ENCODE measurements around the gene DHRSX. TPM values are rescaled to one million over a fixed set of nuclear protein-coding genes. Genes with fewer than 3 reads are reported as not detected.

The DHRSX gene
- total and polyA plus RNA-seq, 12 donors, result 6.4 to 68.6 (median 27.7) TPM

- intact Hi-C loops (cut with DNase I), result no loop called here
Measured at GRCh38 chrX:2187352-2188115, 313.2 kb downstream of the DHRSX start.

GRCh38 chrX:2185341-2186082, 315.3 kb downstream of the DHRSX start:
- H3K4me1 ChIP-seq (replicated peaks in 1 of 2), result peaks cover 0 to 6% of the 10 kb centered on the region in 2 donors
- WGBS, 4 donors, result 91 to 96% (median 95%) methylated on average over 24 to 25 of the region's 25 CpGs
- H3K36me3 ChIP-seq (replicated peaks in 1 of 2), result no peaks in the 10 kb centered on the region
- TF ChIP-seq CTCF (IDR thresholded peaks at IDR 0.05) (no peak), POLR2A (IDR thresholded peaks at IDR 0.05) (no peak)
- no peaks in the 10 kb centered on the region for H3K27me3 ChIP-seq
- intact Hi-C loops (cut with DNase I), result no loop called here
- DNase-seq, result no peak
- H3K27ac ChIP-seq, result no peak overlapping the region
- no peaks in the 10 kb centered on the region for H3K9me3 ChIP-seq (replicated peaks in 1 of 3)
- H3K4me3 ChIP-seq, result no peak overlapping the region

More at GRCh38 chrX:2187352-2188115, 313.2 kb downstream of the DHRSX start:
- H3K36me3 ChIP-seq (replicated peaks in 1 of 2), result no peaks in the 10 kb centered on the region
- H3K27me3 ChIP-seq, result no peaks in the 10 kb centered on the region
- no peak overlapping the region for H3K4me3 ChIP-seq
- H3K4me1 ChIP-seq (replicated peaks in 1 of 2), result peaks cover 0 to 6% of the 10 kb centered on the region in 2 donors
- no peaks in the 10 kb centered on the region for H3K9me3 ChIP-seq (replicated peaks in 1 of 3)
- WGBS, 4 donors, result 74 to 90% (median 78%) methylated on average over 10 to 15 of the region's 15 CpGs
- H3K27ac ChIP-seq, result no peak overlapping the region
- DNase-seq, result no peak
- no peak for TF ChIP-seq CTCF (IDR thresholded peaks at IDR 0.05)

GRCh38 chrX:2184089-2184488, 316.7 kb downstream of the DHRSX start:
- TF ChIP-seq POLR2A (IDR thresholded peaks at IDR 0.05), result no peak
- no peak for TF ChIP-seq CTCF (IDR thresholded peaks at IDR 0.05)
- Histone ChIP-seq H3K4me3 (no peak overlapping the region), H3K27me3 (no peaks in the 10 kb centered on the region), H3K4me1 (replicated peaks in 1 of 2) (peaks cover 0 to 6% of the 10 kb centered on the region in 2 donors), H3K9me3 (replicated peaks in 1 of 3) (no peaks in the 10 kb centered on the region), H3K36me3 (replicated peaks in 1 of 2) (no peaks in the 10 kb centered on the region), H3K27ac (no peak overlapping the region)
- 85 to 94% (median 90%) methylated on average over 1 of the region's 1 CpG for whole genome bisulfite sequencing, 4 donors
- DNase-seq, result no peak
- intact Hi-C loops (cut with DNase I), result no loop called here

- TF ChIP-seq POLR2A (IDR thresholded peaks at IDR 0.05), result no peak
- TF ChIP-seq CTCF (IDR thresholded peaks at IDR 0.05), result no peak
- no peak for DNase-seq
- Histone ChIP-seq H3K9me3 (replicated peaks in 1 of 3) (no peaks in the 10 kb centered on the region), H3K27me3 (no peaks in the 10 kb centered on the region), H3K4me1 (replicated peaks in 1 of 2) (no peaks in the 10 kb centered on the region), H3K4me3 (no peak overlapping the region), H3K36me3 (replicated peaks in 1 of 2) (no peaks in the 10 kb centered on the region), H3K27ac (no peak overlapping the region)
- 79 to 89% (median 81%) methylated on average over 13 to 14 of the region's 14 CpGs for WGBS, 4 donors
- intact Hi-C loops (cut with DNase I), result no loop called here
Measured at GRCh38 chrX:2183193-2183725, 317.5 kb downstream of the DHRSX start.

Data from adrenal gland (tissue), 12 donors.